ENCODE data around the gene AHR. TPM values are rescaled to one million over a fixed set of nuclear protein-coding genes. Genes with fewer than 3 reads are reported as not detected.
"Not testable (repeated sequence)": the region's sequence is repeated elsewhere in the genome, so short reads cannot be mapped to it uniquely, and the experiment has no call there.

The AHR gene
- total RNA-seq, 1 donor from 2014 or later, result 214 TPM

DNA sequence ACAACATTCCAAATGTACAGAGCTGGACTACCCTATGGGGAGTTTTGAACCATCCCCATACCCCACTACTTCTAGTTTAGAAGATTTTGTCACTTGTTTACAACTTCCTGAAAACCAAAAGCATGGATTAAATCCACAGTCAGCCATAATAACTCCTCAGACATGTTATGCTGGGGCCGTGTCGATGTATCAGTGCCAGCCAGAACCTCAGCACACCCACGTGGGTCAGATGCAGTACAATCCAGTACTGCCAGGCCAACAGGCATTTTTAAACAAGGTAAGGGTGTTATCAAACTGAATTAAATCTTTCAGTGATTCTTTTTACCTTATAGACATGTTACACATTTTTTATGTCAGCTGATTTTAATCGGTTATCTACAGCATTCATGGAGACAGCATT, 41.5 kb downstream of the AHR start:
- no peak for DNase-seq (ENCODE audit: low read depth)

DNA sequence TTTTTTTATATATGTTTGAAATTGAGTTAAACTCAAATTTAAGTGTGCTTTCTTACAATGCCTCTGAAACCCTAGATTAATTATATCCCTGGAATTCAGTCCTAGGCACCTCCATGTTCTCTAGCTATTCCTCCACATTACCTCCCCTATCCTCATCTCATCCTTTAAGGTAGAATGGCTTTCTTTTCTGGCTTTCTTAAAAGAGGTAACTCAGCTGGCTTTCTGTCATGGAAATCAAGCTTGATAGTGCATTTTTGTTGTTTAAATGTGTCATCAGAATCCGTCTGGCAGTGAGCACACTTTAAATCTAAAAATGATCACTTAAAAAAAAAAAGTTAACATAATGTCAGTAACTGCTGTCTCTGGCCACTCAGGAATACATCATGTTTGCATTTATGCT, 42.2 kb downstream of the AHR start:
- DNase-seq (ENCODE audit: low read depth), result no peak

DNA sequence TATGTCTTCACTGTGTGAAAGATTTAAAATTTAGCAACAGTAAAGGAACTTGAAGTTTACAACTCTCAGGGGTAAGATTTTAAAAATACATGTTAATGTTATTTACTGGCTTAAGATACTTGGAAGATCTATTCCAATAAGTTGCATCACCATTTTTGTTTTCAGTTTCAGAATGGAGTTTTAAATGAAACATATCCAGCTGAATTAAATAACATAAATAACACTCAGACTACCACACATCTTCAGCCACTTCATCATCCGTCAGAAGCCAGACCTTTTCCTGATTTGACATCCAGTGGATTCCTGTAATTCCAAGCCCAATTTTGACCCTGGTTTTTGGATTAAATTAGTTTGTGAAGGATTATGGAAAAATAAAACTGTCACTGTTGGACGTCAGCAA, 44.3 kb downstream of the AHR start:
- DNase-seq (ENCODE audit: low read depth), result no peak

DNA sequence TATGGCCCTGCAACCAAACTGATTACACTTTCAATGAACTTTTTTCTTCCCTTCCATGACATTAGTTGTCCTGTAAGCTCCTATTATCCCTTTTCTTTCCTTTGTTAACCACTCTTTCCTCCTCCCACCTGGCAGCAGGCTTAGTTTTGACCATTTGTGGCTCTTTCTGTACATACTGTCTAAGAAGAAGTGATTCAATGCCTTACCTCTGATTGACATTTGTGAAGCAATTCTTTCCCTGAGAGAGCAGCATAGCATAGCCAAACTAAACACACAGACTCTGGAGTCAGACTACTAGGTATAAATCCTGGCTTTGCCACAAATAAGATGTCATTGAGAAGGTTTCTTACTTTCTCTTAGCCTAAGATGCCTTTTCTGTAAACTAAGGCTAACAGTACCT, 48.9 kb downstream of the AHR start:
- DNase-seq (ENCODE audit: low read depth), result peak; percentile 23

DNA sequence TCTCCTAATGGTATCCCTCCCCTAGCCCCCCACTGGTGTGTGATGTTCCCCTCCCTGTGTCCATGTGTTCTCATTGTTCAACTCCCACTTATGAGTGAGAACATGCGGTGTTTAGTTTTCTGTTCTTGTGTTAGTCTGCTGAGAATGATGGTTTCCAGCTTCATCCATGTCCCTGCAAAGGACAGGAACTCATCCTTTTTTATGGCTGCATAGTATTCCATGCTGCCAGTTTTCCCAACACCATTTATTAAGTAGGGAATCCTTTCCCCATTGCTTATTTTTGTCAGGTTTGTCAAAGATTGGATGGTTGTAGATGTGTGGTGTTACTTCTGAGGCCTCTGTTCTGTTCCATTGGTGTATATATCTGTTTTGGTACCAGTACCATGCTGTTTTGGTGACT, 50.5 kb downstream of the AHR start:
- DNase-seq (ENCODE audit: low read depth), result not testable (repeated sequence)

DNA sequence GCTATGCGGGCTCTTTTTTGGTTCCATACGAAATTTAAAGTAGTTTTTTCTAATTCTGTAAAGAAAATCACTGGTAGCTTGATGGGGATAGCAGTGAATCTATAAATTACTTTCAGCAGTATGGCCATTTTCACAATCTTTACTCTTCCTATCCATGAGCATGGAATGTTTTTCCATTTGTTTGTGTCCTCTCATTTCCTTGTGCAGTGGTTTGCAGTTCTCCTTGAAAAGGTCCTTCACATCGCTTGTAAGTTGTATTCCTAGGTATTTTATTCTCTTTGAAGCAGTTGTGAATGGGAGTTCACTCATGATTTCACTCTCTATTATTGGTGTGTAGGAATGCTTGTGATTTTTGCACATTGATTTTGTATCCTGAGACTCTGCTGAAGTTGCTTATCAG, 51.9 kb downstream of the AHR start:
- not testable (repeated sequence) for DNase-seq (ENCODE audit: low read depth)

DNA sequence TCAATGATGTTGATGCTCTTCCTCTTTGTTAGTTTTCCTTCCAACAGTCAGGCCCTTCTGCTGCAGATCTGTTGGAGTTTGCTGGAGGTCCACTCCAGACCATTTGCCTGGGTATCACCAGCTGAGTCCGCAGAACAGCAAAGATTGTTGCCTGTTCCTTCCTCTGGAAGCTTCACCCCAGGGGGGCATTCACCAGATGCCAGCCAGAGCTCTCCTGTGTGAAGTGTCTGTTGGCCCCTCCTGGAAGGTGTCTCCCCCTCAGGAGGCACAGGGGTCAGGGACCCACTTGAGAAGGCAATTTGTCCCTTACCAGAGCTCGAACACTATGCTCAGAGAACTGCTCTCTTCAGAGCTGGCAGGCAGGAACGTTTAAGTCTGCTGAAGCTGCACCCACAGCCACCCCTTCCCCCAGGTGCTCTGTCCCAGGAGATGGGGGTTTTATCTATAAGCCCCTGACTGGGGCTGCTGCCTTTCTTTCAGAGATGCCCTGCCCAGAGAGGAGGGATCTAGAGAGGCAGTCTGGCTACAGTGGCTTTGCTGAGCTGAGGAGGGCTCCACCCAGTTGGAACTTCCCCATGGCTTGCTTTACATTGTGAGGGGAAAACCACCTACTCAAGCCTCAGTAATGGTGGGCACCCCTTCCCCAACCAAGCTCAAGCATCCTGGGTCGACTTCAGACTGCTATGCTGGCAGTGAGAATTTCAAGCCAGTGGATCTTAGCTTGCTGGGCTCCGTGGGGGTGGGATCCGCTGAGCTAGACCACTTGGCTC, 55.4 kb downstream of the AHR start:
- DNase-seq (ENCODE audit: low read depth), result not testable (repeated sequence)

DNA sequence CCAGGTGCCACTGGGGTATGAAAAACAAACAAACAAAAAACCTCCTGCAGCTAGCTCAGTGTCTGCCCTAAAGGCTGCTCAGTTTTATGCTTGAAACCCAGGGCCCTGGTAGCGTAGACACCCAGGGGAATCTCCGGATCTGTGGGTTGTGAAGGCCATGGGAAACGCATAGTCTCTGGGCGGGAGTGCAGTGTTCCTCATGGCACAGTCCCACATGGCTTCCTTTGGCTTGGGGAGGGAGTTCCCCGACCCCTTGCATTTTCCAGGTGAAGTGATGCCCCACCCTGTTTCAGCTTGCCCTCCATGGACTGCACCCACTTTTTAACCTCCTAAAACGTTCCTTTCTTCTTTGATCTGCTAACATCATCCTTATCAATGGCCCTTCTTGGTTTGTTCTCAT, 56.0 kb downstream of the AHR start:
- no peak for DNase-seq (ENCODE audit: low read depth)

DNA sequence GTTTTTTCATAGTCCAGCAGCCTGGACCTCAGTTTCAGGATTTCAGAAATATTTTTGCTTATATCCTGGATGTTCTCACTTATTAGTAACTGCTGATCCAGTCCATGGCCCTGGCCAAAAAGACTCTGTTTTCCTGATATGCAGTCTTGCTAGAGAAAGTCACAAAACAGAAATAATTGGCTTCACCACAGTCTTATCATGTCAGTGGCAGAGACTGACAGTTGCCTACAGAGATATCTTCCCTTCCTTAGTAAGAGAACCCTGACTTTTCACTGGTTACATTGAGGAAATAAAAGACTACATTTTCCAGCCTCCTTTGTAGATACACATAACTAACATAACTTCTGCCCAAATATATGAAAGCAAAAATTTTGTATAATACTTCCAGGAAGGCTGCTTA, 56.6 kb downstream of the AHR start:
- DNase-seq (ENCODE audit: low read depth), result no peak

DNA sequence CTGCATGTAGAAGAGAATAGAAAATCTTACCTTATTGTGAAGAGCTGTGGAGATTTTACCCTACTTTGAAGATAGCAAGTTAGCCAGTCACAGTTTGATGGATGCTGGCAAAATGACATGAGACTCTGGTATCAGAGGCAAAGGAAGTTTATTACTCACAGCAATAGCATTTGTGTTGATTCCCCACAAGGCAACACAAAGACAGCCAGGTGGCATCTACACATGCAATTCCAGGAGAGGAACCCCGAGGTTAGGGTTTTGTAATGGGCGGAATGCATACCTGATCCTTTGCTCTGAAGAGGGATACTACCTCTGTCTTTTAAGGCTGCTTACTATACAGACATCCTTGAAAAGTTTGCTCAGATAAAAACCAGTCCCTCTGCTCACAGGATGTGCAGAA, 59.5 kb downstream of the AHR start:
- DNase-seq (ENCODE audit: low read depth), result no peak

DNA sequence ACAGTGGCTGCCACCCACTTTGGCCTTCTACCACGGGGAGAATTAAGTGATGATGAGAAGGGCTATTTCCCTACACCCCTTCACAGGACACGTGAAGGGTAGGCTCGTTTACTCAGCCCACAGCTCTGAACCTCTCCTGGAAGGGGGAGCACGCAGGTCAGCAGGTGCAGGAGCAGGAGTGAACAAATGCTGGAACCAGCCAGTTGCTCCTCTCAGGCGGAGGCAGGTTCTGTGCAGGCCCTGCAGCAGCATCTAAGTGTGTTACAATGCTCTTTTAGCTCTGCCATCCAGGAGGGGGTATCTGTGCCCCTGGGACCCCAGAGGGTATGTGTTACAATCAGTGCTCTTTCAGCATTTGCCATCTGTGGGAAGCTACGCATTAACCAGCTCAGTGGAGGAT, 61.2 kb downstream of the AHR start:
- DNase-seq (ENCODE audit: low read depth), result no peak

DNA sequence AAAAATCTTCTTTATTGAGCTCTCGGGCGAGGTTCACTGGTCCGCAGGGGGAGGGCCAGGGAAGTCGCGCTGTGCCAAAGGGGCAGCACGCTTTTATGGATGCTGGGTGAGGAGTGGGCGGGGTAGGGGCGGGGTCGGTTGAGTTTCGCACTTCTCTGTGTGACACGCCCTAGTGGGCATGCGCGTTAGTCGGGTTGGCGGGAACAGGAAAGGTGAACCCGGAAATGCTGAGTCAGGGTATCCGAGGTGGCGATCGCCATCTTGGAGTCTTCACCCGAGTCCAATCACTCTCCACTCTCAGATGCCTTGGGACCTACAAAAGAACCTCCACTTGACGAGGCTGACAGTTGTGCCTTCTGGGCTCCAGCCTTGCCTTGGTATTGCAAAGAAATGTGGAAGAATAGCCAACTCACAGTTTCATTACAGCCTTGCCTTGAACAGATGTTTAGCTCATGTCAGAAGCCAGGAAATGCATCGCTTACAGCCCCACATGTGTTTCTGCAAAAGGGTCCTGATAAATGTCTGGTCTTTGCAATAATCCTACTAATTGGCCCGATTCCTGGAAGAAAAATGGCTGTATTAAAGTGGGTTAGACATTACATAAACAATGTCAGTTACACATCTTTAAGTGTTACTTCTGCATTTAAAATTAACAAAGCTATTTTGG, 64.1 kb downstream of the AHR start:
- DNase-seq (ENCODE audit: low read depth), result no peak

DNA sequence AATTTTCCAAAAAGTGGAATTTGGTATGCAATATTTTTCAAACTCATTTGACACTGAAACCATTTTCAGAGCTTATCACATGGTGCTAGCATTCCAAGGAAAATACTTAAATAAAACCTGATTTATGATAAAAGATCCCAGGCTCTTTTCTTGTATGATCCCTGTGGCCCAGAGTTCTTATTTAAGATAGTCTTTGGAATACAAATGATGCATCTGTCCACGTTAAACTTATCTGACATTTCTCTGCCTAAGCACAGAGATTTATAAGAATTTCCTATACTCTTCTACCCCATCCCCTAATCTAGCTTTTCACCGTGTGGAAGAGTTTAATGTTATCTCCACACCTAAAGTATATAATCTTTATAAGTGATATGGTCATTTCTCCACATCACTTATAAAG, 66.2 kb downstream of the AHR start:
- DNase-seq (ENCODE audit: low read depth), result no peak

DNA sequence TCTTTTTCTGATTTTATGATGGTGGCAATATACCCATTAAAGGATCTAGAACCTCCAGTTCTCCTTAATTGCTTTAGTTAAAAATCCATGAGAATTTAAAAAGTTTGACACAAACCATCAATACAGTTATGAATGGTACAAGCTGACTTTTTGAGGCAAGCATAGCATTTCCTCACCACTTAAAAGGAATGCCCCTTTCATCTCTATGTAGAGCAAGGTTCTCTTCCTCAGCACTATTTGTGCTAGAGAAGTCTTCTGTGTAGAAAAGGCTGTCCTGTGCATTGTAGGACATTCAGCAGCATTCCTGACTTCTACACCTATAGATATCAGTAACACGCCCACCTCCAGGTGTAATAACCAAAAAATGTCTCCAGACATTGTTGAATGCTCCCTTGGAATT, 67.3 kb downstream of the AHR start:
- no peak for DNase-seq (ENCODE audit: low read depth)

DNA sequence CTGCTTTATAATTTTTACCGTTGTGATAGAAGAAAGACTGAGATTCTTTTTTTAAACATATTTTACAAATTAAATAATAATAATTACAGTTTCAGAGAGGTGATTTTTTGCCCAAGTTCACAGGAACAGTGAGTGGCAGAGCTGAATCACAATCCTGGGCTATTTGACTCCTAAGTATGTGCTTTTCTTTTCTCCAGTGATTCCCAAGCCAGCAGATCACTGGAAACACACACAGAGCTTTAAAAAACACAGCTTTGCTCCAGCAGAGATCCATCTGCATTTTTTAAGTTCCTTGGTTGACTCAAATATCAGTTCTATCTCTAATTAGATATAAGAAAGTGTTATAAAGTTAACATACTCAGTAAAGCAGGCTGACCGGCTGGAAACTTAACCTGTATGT, 69.0 kb downstream of the AHR start:
- DNase-seq (ENCODE audit: low read depth), result no peak

DNA sequence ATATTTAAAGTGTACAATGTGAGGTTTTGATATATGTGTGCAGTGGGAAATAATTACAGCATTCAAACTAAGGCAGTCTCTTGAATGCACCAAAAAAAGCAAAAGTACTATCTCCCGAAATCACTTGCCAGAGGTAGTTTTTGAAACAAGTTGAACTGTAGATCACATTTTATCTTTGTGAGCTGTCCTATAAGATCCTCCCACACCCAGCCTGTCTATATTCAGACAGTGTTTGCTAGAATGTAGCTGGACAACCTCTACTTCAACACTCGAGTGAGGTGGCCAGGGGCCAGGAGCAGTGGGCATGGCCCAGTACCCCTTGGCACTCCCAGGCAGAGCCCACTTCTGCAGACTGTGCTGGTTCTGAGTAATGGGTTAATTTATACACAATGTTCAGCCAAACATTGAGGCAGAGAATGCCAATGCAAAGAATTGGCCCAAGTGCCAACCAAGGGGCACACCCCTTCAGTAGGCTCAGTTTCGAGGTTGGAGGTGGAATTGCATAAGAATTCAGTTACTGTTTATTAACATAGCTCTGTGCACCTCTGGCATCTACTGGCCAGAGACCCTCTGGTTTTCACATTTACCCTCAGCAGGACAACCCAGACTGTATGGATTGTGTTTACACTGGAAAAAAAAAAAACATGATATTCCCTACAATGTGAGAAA, 70.5 kb downstream of the AHR start:
- DNase-seq (ENCODE audit: low read depth), result no peak

DNA sequence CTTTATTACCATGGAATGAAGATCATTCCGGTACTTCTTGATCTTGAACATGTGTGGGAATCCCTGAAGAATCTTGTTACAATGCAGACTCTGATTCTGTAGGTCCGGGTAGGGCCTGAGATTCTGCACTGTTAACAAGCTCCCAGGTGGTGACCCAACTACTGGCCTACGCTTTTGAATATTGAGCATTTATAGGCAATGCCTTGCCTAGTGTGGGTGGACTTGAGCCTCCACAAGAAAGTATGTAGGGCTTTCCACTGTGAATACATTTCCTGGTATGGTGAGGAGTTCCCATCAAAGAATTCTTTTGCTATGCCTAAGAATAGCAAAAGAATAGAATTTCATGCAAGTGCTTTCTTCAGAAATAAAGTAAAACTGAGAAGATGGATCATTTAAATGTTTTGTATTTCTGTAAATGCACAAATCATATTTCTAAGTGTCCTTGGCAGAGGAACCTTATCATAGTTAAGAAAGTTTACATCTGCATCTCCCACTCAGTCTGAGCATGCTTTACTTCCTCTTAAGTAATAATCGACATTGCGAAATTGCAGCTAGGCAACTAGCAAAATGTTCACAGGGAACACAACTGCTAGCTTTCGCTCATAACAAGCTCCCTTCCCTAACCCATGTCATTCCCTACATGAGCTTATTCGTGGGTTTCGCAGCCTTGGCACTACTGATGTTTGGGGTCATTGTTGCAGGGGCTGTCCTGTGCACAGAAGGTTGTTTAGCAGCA, 71.4 kb downstream of the AHR start:
- DNase-seq (ENCODE audit: low read depth), result peak; percentile 93

DNA sequence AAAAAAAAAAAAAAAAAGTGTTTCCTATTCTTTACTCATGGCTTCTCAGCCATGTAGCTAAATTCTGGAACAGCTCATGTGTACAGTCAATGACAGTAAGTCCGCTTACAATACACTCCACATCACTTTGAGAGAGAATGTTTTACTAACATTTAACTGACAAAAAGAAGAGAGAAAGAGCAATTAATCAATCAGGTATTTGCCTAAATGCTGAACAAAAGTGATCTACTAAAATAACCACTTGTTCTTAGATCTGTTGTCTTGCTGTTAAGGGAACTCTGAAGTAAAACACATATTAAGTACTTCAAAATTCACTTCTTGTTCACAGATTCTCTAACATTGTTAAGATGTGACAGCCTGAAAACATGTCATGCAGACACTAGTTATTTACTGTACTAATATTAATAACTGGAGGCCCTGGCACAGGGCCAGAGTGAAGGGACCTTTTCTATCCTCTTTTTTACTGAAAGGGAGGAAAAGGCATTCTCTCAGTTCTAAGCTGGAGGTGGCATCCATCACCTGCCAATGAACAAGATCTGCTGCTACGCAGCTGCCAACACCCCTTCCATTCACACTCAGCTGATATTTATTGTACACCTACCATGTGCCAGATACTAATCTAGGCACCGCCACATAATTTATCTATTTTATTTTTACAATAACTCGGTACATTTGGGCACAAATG, 72.6 kb downstream of the AHR start:
- peak; percentile 32 for DNase-seq (ENCODE audit: low read depth)

DNA sequence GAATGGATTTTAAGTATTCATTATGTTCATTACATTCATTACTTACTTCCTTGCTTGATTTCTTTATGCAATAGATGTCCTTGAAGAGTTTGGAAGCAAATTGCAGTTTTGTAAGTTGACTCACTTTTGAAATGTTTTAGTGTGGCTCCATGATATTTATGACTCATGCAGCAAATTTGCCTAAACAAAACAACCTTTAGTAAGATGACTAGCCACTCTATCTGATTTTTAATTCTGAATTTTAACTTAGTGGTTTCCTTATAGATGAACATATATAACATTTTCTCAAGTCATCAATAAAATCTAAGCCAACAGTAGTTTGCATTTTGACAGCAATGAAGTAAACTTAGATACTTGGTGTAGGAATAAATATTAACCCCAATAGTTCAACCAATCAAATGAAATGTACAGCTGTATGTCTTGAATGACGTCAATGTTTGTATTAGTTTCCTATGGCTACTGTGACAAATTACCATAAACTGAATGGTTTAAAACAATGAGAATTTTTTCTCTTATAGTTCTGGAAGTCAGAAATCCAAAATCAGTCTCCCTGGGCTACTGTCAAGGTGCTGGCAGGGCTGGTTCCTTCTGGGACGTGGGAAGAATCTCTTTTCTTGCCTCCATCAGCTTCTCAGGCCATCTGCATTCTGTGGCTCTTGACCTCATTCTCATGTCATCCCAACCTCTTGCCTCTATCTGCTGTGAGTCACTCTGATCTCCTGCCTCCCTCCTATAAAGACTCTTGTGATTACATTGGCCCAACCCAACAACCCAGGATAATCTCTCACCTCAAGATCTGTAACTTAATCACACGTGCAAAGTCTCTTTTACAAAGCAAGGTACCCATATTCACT, 73.4 kb downstream of the AHR start:
- peak; percentile 99 for DNase-seq (ENCODE audit: low read depth)

DNA sequence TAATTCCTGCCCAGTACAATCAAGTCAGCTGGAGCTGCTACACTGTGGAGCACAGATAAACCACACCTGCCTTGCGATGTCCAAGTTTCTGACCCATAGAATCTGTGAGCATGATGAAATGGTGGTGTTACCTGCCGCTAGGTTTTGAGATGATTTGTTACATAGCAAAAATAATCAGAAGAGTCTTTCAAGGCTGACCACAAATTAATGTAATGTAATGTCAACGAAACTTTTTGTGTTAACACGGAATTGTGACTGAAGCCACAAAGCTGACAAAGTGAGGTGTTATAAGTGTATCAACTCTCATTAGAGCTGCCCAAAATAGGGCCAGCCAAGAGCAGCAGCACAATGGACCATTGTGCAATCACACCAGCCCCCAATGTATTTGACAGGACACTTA, 75.7 kb downstream of the AHR start:
- DNase-seq (ENCODE audit: low read depth), result no peak

DNA sequence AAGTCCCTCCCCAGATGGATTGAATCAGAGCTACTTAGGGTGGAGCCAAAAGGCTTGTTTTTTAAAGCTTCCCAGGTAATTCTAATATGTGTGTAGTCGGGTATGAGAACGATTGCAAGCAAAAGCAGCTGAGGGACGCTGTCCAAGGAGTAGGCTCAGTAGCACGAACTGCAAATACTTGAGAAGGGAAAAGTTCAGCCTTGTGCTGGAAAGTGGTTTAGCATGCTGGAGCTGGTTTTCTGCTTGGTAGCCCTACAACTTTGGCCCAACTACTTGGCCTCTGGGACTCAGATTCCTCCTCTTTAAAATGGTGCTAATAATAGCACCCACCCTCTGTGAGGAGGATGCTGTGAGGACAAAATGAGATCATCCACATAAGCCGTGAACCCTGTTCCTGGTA, 76.2 kb downstream of the AHR start:
- DNase-seq (ENCODE audit: low read depth), result no peak

Measured in renal cortical epithelial cell (primary cell).